Ureter (tissue), 1 donor: ENCODE data around the gene TEX12. TPM values are rescaled to one million over a fixed set of nuclear protein-coding genes. Genes with fewer than 3 reads are reported as not detected.
"Not testable (repeated sequence)": the region's sequence is repeated elsewhere in the genome, so short reads cannot be mapped to it uniquely, and the experiment has no call there.

Source experiments
- DNase-seq: peaks from one replicate; pipeline ENCODE4 v3.0.0-alpha.2; 2020; ENCODE audit warnings: low spot score
- total RNA-seq: library from RNA; stranded (reverse); gene quantifications from one replicate; pipeline ENCODE4 v1.2.4, GENCODE V29; 2023
- donor health status: DM: yes; HTN: yes; CAD: no.

The TEX12 gene
- total RNA-seq, 1 donor from 2014 or later, result 0.68 TPM

GRCh38 chr11:112163875-112164685 lies 3.1 kb upstream of the TEX12 start, which contains the start of gene IL18:
Gene IL18 (minus strand): TSS chr11:112164094. CDS start chr11:112155053, 9,041 bp downstream.
- DNase-seq, result peak; percentile 70

- DNase-seq, result no peak
Measured at GRCh38 chr11:112165049-112165448, 2.1 kb upstream of the TEX12 start.

GRCh38 chr11:112166562-112166961 lies 610 bp upstream of the TEX12 start:
- no peak for DNase-seq

- no peak for DNase-seq
Measured at GRCh38 chr11:112172362-112172994, 5.3 kb downstream of the TEX12 start.

- no peak for DNase-seq
Measured at GRCh38 chr11:112173152-112173551, 6.0 kb downstream of the TEX12 start.

- peak; percentile 88 for DNase-seq
Measured at GRCh38 chr11:112174789-112175598, 7.8 kb downstream of the TEX12 start, which contains the start of gene BCO2. Gene BCO2 (plus strand): TSS chr11:112175512. CDS start chr11:112175602, 90 bp downstream.

- DNase-seq, result no peak
Measured at GRCh38 chr11:112175599-112175952, 8.4 kb downstream of the TEX12 start.

- DNase-seq, result no peak
Measured at GRCh38 chr11:112176077-112176476, 8.9 kb downstream of the TEX12 start.

- DNase-seq, result no peak
Measured at GRCh38 chr11:112177589-112177988, 10.4 kb downstream of the TEX12 start.

GRCh38 chr11:112178428-112178827 lies 11.3 kb downstream of the TEX12 start:
- no peak for DNase-seq

GRCh38 chr11:112178936-112179335 lies 11.8 kb downstream of the TEX12 start:
- DNase-seq, result no peak

- no peak for DNase-seq
Measured at GRCh38 chr11:112179601-112180000, 12.4 kb downstream of the TEX12 start.

- DNase-seq, result no peak
Measured at GRCh38 chr11:112182867-112183266, 15.7 kb downstream of the TEX12 start.

GRCh38 chr11:112185883-112186282 lies 18.7 kb downstream of the TEX12 start:
- no peak for DNase-seq

GRCh38 chr11:112186304-112186703 lies 19.1 kb downstream of the TEX12 start:
- DNase-seq, result no peak

GRCh38 chr11:112195113-112195512 lies 27.9 kb downstream of the TEX12 start:
- not testable (repeated sequence) for DNase-seq

GRCh38 chr11:112195951-112196351 lies 28.8 kb downstream of the TEX12 start:
- DNase-seq, result no peak

GRCh38 chr11:112196519-112197087 lies 29.4 kb downstream of the TEX12 start:
- DNase-seq, result no peak

- DNase-seq, result not testable (repeated sequence)
Measured at GRCh38 chr11:112199101-112199500, 31.9 kb downstream of the TEX12 start.

- no peak for DNase-seq
Measured at GRCh38 chr11:112200252-112200651, 33.1 kb downstream of the TEX12 start.

- DNase-seq, result no peak
Measured at GRCh38 chr11:112206071-112206470, 38.9 kb downstream of the TEX12 start.

- DNase-seq, result no peak
Measured at GRCh38 chr11:112210890-112211289, 43.7 kb downstream of the TEX12 start.
